OCI-LY7 (cell line): ENCODE measurements around the gene RNF207. TPM values are rescaled to one million over a fixed set of nuclear protein-coding genes. Genes with fewer than 3 reads are reported as not detected.

Source experiments
- BruUV-seq: library from RNA; stranded (reverse); fragments of 400-500 nt; replicated peaks from 2 replicates; lab custom pipeline; 2021; lab: Mats Ljungman, UMichigan
- CTCF ChIA-PET: fragments of 300-600 bp; sonication (Branson Sonifier 250); formaldehyde crosslinking; loops from one replicate; lab custom pipeline; 2022; ENCODE audit warnings: antibody characterized with exemption; ENCODE audit not compliant: unreplicated experiment; lab: Charles Lee
- POLR2A ChIA-PET: fragments of 300-600 bp; sonication (Branson Sonifier 250); formaldehyde crosslinking; loops from one replicate; lab custom pipeline; 2022; ENCODE audit warnings: antibody characterized with exemption; lab: Charles Lee
- DNase-seq: peaks from one replicate; pipeline ENCODE4 v3.0.0-alpha.2; 2015; ENCODE audit warnings: low spot score
- H2AFZ ChIP-seq: fragments of 200-600 bp; sonication (generic), shearing (Covaris generic); 2 replicates; pipeline ENCODE4 v1.6.1; 2014; ENCODE audit warnings: mild to moderate bottlenecking, antibody characterized with exemption, low read length, moderate library complexity
- H3K27ac ChIP-seq: fragments of 200-600 bp; sonication (generic); 2 replicates; pipeline ENCODE4 v1.5.1; 2014; ENCODE audit warnings: mixed run types, low read depth, mild to moderate bottlenecking, moderate library complexity, low read length, inconsistent platforms; ENCODE audit not compliant: poor library complexity, severe bottlenecking
- H3K36me3 ChIP-seq: fragments of 200-600 bp; sonication (generic); 2 replicates; pipeline ENCODE4 v1.6.1; 2014; ENCODE audit warnings: mild to moderate bottlenecking, antibody characterized with exemption, low read length, moderate library complexity, mixed read lengths; ENCODE audit not compliant: insufficient read depth
- H3K4me1 ChIP-seq: fragments of 200-600 bp; sonication (generic); 2 replicates; pipeline ENCODE4 v1.5.1; 2014; ENCODE audit warnings: mild to moderate bottlenecking, low read length; ENCODE audit not compliant: insufficient read depth, poor library complexity, severe bottlenecking
- H3K4me2 ChIP-seq: fragments of 200-600 bp; sonication (generic); 2 replicates; pipeline ENCODE4 v1.6.1; 2014; ENCODE audit warnings: mild to moderate bottlenecking, low read length
- H3K4me3 ChIP-seq: fragments of 200-600 bp; sonication (generic); 2 replicates; pipeline ENCODE4 v1.5.1; 2014; ENCODE audit warnings: mild to moderate bottlenecking, low read depth, low read length; ENCODE audit not compliant: poor library complexity, severe bottlenecking
- H3K79me2 ChIP-seq: fragments of 200-600 bp; sonication (generic); 2 replicates; pipeline ENCODE4 v1.6.1; 2016; ENCODE audit warnings: low read depth, mild to moderate bottlenecking, low read length, moderate library complexity, mixed read lengths; ENCODE audit not compliant: insufficient read depth
- H3K9me2 ChIP-seq: fragments of 200-600 bp; sonication (generic); 2 replicates; pipeline ENCODE4 v1.6.1; 2016; ENCODE audit warnings: mild to moderate bottlenecking, low read length, mixed read lengths; ENCODE audit not compliant: insufficient read depth
- H3K9me3 ChIP-seq: fragments of 200-600 bp; sonication (generic); 2 replicates; pipeline ENCODE4 v1.6.1; 2014; ENCODE audit warnings: mild to moderate bottlenecking, mixed run types, low read length, mixed read lengths
- H4K20me1 ChIP-seq: fragments of 200-600 bp; sonication (generic); 2 replicates; pipeline ENCODE4 v1.6.1; 2014; ENCODE audit warnings: mild to moderate bottlenecking, antibody characterized with exemption, low read length, moderate library complexity, mixed read lengths; ENCODE audit not compliant: insufficient read depth
- CTCF ChIP-seq: fragments of 200-600 bp; sonication (generic); conservative IDR thresholded peaks from 2 replicates; pipeline ENCODE4 v1.5.1; 2014; ENCODE audit warnings: mild to moderate bottlenecking, antibody characterized with exemption, low read length, moderate library complexity, mixed read lengths
- EZH2phosphoT487 ChIP-seq: fragments of 200-600 bp; sonication (generic); IDR thresholded peaks from 2 replicates; pipeline ENCODE4 v1.6.1; 2018; ENCODE audit warnings: low read depth, borderline replicate concordance, mild to moderate bottlenecking, mixed run types, antibody characterized with exemption, low read length, moderate library complexity, mixed read lengths
- intact Hi-C: fragments of 100-400 bp; cut with micrococcal nuclease; formaldehyde crosslinking; loops from one replicate; pipeline ENCODE4 v1.10.0; 2022; ENCODE audit not compliant: unreplicated experiment
- total RNA-seq, 2 experiments: library from RNA; depleted of rRNA in 1 of 2; stranded (reverse); fragments of >200 nt in 1 of 2; shearing (Covaris generic) in 1 of 2; gene quantifications; 2 replicates each; pipeline ENCODE4 v1.2.3, GENCODE V29; 2014 to 2022

RNF207 gene
- total RNA-seq, 2 experiments from 2014 or later = not detected

GRCh38 chr1:6248161-6248776, 42.4 kb downstream of the RNF207 start:
- CTCF ChIA-PET = no interaction called here
- Histone ChIP-seq H3K4me3 (no peak overlapping the region), H3K36me3 (no peaks in the 10 kb centered on the region), H3K4me1 (no peaks in the 10 kb centered on the region), H3K4me2 (no peak overlapping the region), H2AFZ (no peak overlapping the region), H4K20me1 (no peaks in the 10 kb centered on the region), H3K79me2 (no peaks in the 10 kb centered on the region), H3K9me3 (no peaks in the 10 kb centered on the region), H3K27ac (no peak overlapping the region), H3K9me2 (no peaks in the 10 kb centered on the region)
- intact Hi-C loops = loop anchor here (5.0 to 10.0 kb wide), 3 partner anchors 109 to 187 kb away; no protein-coding TSS in a partner anchor
- POLR2A ChIA-PET = interaction anchor here (1.1 kb wide), 1 partner anchor 159 kb away, joined by 4 read pairs; no protein-coding TSS in a partner anchor
- no peak for DNase-seq
- BruUV-seq = no TSS peak
- TF ChIP-seq EZH2phosphoT487 = no peak
- TF ChIP-seq CTCF = no peak

GRCh38 chr1:6248932-6249738, 43.2 kb downstream of the RNF207 start:
- Histone ChIP-seq H4K20me1 (no peaks in the 10 kb centered on the region), H3K9me3 (no peaks in the 10 kb centered on the region), H3K9me2 (no peaks in the 10 kb centered on the region), H3K27ac (no peak overlapping the region), H3K4me1 (no peaks in the 10 kb centered on the region), H3K79me2 (no peaks in the 10 kb centered on the region), H3K4me3 (no peak overlapping the region), H3K4me2 (no peak overlapping the region), H3K36me3 (no peaks in the 10 kb centered on the region), H2AFZ (no peak overlapping the region)
- CTCF ChIA-PET = interaction anchor here (0.6 kb wide), 1 partner anchor 89 kb away, joined by 3 read pairs; no protein-coding TSS in a partner anchor
- TF ChIP-seq CTCF (no peak), EZH2phosphoT487 (no peak)
- intact Hi-C loops = loop anchor here (5.0 to 10.0 kb wide), 3 partner anchors 108 to 186 kb away; no protein-coding TSS in a partner anchor
- BruUV-seq = no TSS peak
- no peak for DNase-seq
- POLR2A ChIA-PET = interaction anchor here (1.1 kb wide), 1 partner anchor 158 kb away, joined by 4 read pairs; no protein-coding TSS in a partner anchor
